ENCODE results near the gene CMBL.
"Not testable (repeated sequence)": the region's sequence is repeated elsewhere in the genome, so short reads cannot be mapped to it uniquely, and the experiment has no call there.

CMBL gene

GRCh38 chr5:10310066-10310779 lies 2.5 kb upstream of the CMBL start:
- no peak for DNase-seq

GRCh38 chr5:10308844-10309243 lies 1.1 kb upstream of the CMBL start:
- no peak for DNase-seq

- no peak for DNase-seq
Measured at GRCh38 chr5:10306806-10307205, 896 bp downstream of the CMBL start.

GRCh38 chr5:10306114-10306513 lies 1.6 kb downstream of the CMBL start:
- no peak for DNase-seq

GRCh38 chr5:10304932-10305331 lies 2.8 kb downstream of the CMBL start:
- DNase-seq = no peak

GRCh38 chr5:10303699-10304170 lies 4.0 kb downstream of the CMBL start:
- DNase-seq = no peak

- no peak for DNase-seq
Measured at GRCh38 chr5:10303201-10303600, 4.5 kb downstream of the CMBL start.

- DNase-seq = no peak
Measured at GRCh38 chr5:10301842-10302610, 5.7 kb downstream of the CMBL start.

GRCh38 chr5:10301266-10301665 lies 6.4 kb downstream of the CMBL start:
- DNase-seq = no peak

GRCh38 chr5:10300246-10300645 lies 7.5 kb downstream of the CMBL start:
- DNase-seq = no peak

GRCh38 chr5:10297646-10298204 lies 10.0 kb downstream of the CMBL start:
- DNase-seq = no peak

GRCh38 chr5:10295619-10296326 lies 11.9 kb downstream of the CMBL start:
- DNase-seq = no peak

GRCh38 chr5:10293907-10294662 lies 13.6 kb downstream of the CMBL start:
- no peak for DNase-seq

GRCh38 chr5:10291692-10292339 lies 15.9 kb downstream of the CMBL start:
- no peak for DNase-seq

- no peak for DNase-seq
Measured at GRCh38 chr5:10290438-10290837, 17.3 kb downstream of the CMBL start.

- no peak for DNase-seq
Measured at GRCh38 chr5:10289991-10290390, 17.7 kb downstream of the CMBL start.

GRCh38 chr5:10289353-10289752 lies 18.3 kb downstream of the CMBL start:
- no peak for DNase-seq

- no peak for DNase-seq
Measured at GRCh38 chr5:10288592-10289219, 19.0 kb downstream of the CMBL start.

GRCh38 chr5:10286862-10287227 lies 20.9 kb downstream of the CMBL start:
- DNase-seq = no peak

- DNase-seq = no peak
Measured at GRCh38 chr5:10286162-10286861, 21.4 kb downstream of the CMBL start.

GRCh38 chr5:10285362-10285761 lies 22.3 kb downstream of the CMBL start:
- DNase-seq = not testable (repeated sequence)
